Hematopoietic multipotent progenitor cell treated with erythropoietin and hydrocortisone succinate and interleukin-3 and kit ligand, for 15 days (in vitro differentiated cells): ENCODE data around the gene ANKRD61.
A peak's percentile ranks its signal among the peaks of the same experiment; 100 is the strongest.
"Not testable (repeated sequence)": the region's sequence is repeated elsewhere in the genome, so short reads cannot be mapped to it uniquely, and the experiment has no call there.

Experiments used
- DNase-seq: peaks from one replicate; pipeline ENCODE4 v3.0.0-alpha.2; 2015; ENCODE audit warnings: low spot score

The ANKRD61 gene

DNA sequence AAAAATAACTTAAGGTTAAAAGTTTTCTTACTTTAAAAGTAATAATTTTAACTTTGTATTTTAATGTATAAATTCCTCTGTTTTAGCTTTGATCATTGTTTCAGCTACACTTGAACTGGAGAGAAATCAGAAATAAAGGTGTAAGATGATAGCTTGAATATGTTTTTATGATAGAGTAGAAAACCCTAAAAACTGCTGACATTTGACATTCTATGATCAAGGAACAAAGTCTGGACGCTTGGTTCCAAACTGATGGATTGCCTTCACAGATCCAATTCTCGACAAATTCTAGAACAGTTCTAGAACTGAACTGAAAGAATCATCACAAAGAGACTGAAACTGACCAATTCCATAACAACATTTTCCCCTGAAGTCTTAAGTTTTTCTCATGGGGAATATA lies at the start of gene ANKRD61:
Gene ANKRD61 (plus strand): TSS at position 389 of the 400 bp plus-strand sequence. CDS start 0 bp downstream, at position 389.
- DNase-seq, result no peak

DNA sequence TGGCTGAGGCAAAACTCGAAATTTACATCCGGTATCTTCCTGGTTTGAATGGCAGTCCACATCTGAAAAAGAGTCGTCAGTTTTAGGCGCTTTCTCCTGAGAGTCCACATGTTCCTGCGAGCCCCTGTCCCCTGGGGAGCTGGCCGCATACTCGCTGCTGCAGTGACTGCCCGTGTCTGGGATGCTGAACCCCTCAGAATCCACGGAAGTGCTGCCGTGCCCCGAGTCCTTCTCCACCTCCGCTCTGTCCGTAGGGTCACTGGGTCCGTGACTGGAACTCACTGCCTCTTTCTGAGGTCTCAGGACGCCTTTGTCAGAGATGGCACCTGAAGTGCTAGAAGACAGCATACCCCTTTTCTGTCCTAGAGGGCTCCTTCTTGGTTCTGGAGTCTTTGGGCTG lies 44.1 kb upstream of the ANKRD61 start:
- DNase-seq, result not testable (repeated sequence)

DNA sequence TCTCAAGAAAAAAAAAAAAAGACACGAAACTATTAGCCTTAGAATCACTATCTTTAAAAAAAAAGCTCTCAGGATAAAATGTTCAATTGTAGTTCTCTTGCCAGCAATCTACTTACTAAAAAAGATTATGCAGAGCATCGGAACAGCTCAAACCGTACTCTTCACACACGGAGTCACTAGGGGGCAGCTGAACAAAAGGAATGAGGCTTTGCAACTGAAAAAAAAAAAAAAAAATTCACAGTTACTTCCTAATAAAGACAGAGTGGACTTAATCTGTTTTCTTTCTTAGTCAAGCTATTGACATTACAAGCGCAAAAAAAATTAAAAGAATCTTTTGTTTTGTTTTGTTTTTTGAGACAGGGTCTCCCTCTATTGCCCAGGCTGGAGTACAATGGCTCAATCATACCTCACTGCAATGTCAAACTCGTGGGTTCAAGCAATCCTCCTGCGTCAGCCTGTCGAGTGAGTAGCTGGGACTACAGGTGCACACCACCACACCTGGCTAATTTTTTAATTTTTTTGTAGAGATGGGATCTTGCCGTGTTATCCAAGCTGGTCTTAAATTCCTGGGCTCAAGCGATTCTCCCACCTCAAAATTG lies 33.9 kb upstream of the ANKRD61 start:
- peak; percentile 86 for DNase-seq

DNA sequence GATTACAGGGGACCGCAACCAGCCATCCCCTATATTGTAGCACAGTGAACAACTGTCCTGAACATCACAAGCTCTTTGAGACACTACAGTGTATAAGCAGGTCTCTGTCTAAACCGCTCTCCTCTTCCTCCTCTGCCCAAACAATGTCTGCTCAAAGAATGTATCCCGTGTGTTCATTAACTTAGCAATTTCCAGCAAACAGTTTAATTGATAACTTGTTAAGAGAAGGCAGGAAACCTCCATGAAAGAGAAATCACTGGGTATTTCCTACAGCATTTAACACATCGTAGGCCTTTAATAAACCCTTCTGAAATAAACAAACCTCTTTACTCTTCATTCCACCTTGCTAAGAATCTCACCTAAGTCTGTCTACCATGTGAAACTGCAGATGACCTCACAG lies 23.8 kb upstream of the ANKRD61 start:
- no peak for DNase-seq

DNA sequence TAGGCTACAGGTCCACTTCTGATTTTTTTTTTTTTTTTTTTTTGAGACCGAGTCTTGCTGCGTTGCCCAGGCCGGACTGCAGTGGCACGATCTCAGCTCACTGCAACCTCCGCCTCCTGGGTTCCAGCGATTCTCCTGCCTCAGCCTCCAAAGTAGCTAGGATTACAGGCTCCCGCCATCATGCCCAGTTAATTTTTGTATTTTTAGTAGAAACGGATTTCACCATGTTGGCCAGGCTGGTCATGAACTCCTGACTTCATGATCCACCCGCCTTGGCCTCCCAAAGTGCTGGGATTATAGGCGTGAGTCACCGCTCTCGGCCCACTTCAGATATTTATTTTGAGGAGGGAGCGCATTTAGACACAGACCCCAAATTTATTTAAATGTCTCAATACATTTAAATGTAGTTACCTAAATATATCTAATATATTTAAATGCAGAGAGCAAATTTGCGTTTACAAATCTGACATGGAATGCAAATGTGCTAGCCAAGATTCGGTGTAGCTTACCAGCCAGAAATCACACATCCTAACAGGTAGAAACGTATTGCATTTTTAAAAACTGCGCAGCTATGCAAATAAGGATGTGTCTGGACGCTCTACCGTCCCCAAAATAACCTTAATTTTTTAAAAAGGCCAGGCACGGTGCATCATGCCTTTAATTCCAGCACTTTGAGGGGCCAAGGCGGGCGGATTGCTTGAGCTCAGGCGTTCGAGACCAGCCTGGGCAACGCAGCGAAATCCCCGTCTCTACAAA lies 23.2 kb upstream of the ANKRD61 start:
- not testable (repeated sequence) for DNase-seq

DNA sequence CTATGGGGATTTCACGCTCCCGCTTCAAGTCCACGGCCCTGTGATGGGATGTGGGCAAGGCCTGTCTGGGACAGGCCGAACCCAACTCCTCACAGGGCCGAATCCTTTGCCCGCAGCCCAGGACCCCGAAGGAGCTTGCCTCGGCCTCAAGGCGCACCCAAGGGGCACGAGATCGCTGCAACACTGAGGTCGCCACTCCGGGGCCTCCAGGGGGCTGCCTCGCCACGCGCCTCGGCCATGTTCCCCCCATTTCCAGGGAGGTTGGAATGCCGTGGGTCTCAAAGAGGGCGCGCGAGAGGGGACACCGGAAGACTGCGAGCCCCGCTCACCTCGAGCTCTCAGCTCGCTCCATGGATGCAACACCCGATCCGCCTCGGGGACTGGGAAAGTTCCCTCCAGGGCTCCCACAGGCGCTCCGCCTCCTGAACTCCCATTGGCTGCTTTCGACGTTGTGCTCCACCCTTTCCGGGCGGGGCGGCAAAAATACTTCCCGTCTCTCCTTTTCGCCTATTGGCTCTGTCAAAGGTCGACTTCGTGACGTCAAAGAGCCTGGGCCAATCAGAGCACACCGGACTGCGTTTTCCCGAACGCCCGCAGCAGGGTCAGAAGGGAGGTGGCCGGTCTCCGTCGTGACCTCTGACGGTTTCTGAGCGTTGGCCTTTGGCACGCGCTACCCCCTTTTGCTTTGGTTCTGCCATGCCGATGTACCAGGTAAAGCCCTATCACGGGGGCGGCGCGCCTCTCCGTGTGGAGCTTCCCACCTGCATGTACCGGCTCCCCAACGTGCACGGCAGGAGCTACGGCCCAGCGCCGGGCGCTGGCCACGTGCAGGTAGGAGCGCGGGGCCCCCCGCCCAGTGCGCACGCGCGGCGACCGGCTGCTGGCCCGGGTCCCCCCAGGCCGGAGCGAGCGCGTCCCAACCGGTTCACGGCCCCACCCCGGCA lies 22.2 kb upstream of the ANKRD61 start, which contains the start of the genes AIMP2 and PMS2:
Gene AIMP2 (plus strand): TSS at position 605 of the 944 bp plus-strand sequence. CDS start 92 bp downstream, at position 697.
Gene PMS2 (minus strand): TSS at position 382 of the 944 bp plus-strand sequence. CDS start 30 bp downstream, at position 352.
- DNase-seq, result peak; percentile 98

DNA sequence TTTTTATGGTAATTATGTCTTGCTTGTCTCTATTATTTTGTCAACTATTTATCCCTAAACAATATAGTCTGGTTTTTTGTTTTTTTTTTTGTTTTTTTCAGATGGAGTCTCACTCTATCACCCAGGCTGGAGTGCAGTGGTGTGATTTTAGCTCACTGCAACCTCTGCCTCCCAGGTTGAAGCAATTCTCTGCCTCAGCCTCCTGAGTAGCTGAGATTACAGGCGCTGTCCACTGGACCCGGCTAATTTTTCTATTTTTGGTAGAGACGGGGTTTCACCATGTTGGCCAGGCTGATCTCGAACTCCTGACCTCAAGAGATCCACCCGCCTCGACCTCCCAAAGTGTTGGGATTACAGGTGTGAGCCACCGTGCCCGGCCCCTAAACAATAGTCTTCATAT lies 20.8 kb upstream of the ANKRD61 start:
- DNase-seq, result not testable (repeated sequence)

DNA sequence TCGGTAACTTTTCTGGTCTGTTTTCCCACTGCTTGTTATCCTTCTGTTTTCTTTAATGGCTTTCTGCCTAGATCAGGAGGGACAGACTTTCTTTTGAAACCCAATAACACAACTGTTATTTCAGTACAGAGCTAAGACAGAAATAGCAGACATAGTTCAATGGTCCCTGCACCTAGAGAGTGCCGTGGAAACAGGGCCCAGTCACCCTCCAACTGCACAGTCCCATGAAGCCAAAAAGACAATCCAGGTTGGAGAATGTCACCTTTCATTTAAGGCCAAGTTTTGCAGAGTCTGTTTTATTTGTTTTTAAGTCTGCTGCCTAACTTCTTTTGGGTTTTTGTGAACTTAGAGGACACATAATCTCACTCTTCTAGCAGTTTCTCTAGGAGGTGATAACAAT lies 19.6 kb upstream of the ANKRD61 start:
- no peak for DNase-seq

DNA sequence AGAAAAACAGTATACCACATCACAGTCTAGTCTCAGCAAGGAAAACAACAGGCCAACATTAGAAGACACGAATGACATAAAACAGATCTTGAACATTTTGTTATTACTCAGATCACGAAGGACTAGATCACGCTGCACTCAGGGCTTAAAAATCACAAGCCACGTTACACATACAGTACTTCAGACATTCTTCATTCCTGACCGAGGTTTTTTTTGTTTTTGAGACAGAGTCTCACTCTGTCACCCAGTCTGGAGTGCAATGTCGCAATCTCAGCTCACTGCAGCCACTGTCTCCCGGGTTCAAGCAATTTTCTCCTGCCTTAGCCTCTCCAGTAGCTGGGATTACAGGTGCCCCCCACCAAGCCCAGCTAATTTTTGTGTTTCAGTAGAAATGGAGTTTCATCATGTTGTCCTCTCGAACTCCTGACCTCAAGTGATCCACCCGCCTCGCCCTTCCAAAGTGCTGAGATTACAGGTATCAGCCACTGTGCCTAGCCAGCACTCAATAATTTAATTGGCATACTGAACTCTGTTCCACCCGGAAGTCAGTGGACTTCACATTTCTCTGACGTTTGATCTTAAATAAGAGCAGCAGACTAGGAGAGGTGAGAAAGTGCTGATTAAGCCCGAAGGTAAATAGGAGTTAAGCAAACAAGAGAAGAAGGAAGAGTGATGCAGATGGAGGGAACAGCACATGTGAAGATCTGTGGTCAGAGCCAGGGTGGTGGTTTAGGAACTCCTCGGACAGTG lies 18.6 kb upstream of the ANKRD61 start:
- DNase-seq, result no peak

DNA sequence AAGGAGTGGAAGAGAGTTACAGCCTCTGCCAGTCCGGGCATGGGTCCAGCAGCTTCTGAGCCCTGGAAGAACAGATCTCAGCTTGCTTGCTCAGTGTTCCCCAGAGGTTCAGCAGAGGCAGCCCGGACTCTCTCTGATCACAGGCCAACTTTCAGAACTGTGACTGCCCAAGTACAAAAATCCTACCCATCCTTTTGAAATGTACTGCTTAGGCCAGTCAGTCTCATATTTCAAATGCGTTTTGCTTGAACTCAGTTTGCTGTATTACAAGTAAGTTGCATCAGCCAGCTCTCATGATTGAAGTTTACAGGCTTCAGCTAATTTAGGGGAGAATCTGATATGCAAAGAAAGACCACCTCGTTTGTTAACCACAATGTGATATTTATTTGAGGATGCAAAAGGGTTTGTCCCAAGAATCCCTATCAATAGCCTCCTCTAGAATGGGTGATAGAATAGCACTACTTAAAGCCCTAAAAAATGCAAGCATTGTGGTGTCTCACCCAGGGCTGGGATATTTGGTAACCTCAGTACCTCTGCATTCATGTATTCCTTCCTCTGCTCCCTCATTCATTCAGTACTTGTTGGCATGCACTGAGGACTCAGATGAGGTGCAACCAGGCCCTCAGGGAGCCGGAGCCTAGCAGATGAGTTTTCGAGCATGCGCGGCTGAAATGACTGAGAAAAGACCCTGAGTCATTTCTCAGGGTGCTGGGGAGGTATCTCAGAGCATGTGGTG lies 15.1 kb upstream of the ANKRD61 start:
- peak; percentile 55 for DNase-seq

DNA sequence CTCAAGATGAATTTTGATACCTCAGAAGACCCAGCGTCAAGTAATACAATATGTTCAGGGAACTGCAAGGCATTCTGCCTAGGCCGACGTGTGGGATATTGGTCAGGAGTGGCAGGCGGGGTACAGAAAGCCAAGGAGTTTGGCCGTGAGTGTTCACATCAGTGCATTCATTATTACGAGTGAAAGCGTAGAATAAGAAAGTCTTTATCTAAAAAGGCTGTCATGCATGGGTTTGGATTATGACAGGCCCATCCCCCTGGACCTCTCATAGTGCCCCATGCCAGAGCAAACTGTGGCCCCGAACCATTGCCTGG lies 14.6 kb upstream of the ANKRD61 start:
- DNase-seq, result peak; percentile 10

DNA sequence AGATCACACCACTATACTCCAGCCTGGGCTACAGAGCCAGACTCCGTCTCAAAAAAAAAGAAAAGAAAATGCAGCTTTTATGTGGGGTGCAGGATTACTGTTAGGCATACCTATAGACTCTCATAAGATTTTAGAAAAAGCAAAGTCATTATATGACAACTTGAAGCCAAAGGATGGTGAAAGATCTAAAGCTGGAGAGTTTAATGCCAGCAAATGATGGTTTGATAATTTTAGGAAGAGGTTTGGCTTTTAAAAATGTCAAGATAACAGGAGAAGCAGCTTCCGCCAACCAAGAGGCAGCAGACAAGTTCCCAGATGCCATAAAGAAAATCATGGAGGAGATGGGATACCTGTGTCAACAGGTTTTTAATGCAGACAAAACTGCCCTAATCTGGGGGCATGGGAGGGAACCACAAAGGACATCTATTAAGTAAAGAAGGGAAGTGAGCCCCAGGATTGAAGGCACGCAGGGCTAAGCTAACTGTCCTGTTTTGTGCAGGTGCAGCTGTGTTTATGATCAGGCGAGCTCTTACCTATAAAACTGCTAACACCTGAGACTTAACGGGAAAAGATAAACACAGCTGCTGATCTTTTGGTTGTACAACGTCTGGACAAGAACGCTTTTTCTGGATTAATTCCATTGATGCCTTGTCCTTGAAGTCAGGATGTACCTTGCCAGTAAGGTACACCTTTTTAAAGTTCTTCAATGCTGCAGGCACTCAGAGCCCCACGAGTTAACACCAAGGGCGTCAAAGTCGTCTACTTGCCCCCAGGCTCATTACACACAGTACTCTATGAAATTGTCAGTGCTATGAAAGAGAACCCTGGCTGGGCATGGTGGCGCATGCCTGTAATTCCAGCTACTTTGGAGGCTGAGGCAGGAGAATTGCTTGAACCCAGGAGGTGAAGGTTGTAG lies 10.5 kb upstream of the ANKRD61 start:
- DNase-seq, result peak; percentile 56

DNA sequence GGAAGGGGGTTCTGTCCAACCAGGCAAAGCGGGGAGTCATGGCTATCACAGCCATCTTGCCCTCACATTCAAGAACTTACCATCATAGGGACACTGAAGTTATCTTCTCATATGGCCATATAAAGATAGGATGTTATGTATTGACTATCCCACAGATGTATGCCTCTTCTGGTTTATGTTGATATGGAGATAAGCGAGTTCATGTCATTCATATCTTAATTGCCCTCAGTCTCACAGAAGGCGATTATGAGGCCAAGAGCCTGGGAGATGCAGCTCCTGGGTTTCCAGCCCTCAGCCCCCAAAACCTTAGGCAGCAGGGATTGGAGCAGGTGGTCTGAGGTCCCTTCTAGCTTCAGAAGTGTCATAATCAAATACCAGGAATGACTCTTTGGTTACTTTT lies 8.5 kb upstream of the ANKRD61 start:
- DNase-seq, result peak; percentile 66

DNA sequence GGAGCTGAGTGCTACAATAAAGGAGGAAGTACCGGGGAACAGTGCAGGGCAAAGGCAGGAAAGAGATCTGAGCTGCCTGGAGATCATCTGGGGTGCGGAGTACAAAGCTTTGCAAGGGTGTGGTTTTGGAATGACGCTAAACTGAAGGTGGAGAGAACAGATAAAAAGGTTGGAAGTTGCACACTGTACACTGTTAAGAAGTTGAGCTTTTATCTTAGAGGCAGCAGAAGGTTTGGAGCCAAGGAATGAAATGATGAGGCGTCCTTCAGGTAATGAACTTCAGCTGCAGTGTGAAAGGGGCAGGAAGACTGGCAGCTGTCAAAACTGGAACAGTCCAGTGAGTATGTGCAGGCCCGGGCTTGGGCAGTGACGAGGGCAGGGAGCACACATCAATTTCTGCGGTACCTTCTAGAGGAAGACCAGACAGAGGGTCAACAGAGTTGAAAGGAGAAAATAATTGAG lies 7.2 kb upstream of the ANKRD61 start:
- peak; percentile 90 for DNase-seq

DNA sequence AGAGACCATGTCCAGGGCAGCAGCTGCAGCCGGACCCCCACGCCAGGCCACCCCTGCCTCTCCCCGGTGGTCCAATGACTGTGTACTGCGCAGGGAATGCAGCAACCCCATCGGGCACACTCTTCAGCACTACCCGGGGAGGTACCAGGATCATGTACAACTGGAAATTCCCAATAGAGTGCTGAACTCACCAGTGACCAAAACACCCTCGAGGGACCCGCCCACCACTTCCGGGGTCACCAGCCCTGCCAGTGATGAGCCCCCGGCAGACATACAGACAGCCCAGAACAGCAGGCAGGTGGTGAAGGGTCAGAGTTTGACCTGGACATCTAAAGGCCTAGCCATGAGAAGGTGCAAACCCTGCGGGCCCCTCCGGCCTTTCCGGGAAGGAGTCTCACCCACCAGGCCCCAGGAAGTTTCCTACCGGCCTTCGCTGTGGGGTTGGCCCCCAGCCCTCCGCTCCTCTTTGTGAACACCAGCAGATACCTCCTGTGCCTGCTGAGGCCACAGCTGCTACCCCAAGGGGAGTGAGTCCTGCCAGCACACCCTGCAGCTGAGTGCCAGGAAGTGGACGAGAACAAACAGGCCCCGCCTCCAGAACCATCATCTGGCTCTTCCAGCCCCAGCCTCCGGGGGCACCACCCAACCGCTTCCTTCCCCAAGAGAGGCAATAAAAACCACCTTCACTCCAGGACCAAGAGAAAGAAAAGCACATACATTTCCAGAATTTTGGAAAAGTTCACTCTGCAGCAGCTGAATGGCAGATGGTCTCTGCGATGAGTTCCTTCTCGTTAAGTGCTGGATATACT lies 5.0 kb upstream of the ANKRD61 start:
- DNase-seq, result peak; percentile 84

DNA sequence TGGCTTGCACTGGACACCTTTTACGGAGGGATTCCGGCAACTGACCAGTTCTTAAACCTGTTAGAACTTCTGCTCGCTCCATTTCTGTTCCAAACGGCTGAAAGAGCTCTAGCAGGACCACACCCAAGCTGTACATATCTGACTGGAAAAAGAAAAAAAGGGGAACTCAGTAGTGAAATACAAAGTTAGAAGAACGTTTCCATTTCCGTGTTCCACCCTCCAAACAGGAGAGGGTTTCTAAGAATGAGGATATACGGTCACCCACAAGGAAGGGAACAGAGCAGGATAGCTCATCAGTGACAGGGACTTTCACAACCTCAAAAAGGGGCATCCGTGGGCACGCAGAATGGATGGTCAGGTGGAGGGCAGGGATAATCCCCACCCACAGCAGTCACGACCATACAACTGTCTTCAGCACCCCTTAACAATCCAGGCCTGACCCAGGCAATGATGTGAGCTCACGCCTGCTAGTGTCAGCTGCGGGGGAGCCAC lies 4.3 kb upstream of the ANKRD61 start:
- DNase-seq, result no peak

DNA sequence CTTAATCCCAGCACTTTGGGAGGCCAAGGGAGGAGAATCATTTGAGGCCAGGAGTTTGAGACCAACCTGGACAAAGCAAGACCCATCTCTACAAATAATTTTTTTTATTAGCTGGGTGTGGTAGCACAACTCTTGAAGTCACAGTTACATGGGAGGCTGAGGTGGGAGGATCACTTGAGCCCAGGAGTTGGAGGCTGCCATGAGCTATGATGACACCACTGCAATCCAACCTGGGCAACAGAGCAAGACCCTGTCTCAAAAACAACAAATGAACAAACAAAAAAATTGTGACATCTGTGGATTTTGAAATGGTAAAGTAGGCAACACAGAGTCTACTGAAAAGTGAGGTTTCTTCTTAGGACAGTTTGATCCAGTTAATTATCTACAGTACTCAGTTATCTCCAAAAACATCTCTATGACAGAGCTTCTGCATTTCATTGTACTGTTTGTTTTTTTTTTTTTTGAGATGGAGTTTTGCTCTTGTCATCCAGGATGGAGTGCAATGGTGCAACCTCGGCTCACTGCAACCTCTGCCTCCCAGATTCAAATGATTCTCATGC lies 3.3 kb upstream of the ANKRD61 start:
- DNase-seq, result no peak

DNA sequence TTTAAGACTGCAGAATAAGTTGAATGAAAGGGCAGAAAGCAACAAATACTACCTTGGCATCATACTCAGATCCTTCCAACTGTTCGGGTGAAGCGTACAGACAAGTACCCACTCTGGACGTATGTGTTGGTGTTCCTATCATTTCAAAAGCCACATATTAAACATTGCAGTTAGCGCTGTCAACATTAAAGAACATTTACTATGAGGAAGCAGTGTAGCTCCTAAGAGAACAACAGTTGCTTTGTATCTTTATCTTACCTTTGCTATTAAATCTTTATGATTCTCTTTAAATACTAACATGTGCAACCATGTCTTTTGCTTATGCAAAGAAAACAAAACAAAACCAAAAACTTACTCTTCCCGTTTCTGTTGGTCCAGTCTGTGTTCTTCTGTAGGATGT lies 2.6 kb upstream of the ANKRD61 start:
- DNase-seq, result no peak
